GM19193 (cell line): ENCODE results near the gene CFAP57.

Source experiments
- POLR2A ChIP-seq: IDR thresholded peaks from 4 replicates; pipeline ENCODE4 v1.6.1; 2011; ENCODE audit not compliant: insufficient read depth, insufficient read length; ENCODE audit errors: extremely low read depth

CFAP57 gene

GRCh38 chr1:43255438-43256210 lies 83.5 kb downstream of the CFAP57 start:
- TF ChIP-seq POLR2A = no peak

- no peak for TF ChIP-seq POLR2A
Observed at GRCh38 chr1:43256675-43257570, 84.8 kb downstream of the CFAP57 start.

GRCh38 chr1:43258370-43258769 lies 86.2 kb downstream of the CFAP57 start:
- no peak for TF ChIP-seq POLR2A

- no peak for TF ChIP-seq POLR2A
Observed at GRCh38 chr1:43265431-43265830, 93.3 kb downstream of the CFAP57 start.

- TF ChIP-seq POLR2A = no peak
Observed at GRCh38 chr1:43266881-43267280, 94.8 kb downstream of the CFAP57 start.

- TF ChIP-seq POLR2A = no peak
Observed at GRCh38 chr1:43267291-43267805, 95.2 kb downstream of the CFAP57 start.

- no peak for TF ChIP-seq POLR2A
Observed at GRCh38 chr1:43267818-43268425, 95.8 kb downstream of the CFAP57 start.

GRCh38 chr1:43269627-43270375 lies 97.7 kb downstream of the CFAP57 start, which contains the start of gene TMEM125:
TMEM125 (plus strand) TSS chr1:43269983; CDS start chr1:43272723, 2,740 bp downstream.
- no peak for TF ChIP-seq POLR2A

GRCh38 chr1:43270421-43271095 lies 98.4 kb downstream of the CFAP57 start:
- TF ChIP-seq POLR2A = no peak

GRCh38 chr1:43271186-43272118 lies 99.3 kb downstream of the CFAP57 start:
- TF ChIP-seq POLR2A = no peak

GRCh38 chr1:43272161-43272560 lies 100.0 kb downstream of the CFAP57 start:
- no peak for TF ChIP-seq POLR2A

- TF ChIP-seq POLR2A = no peak
Observed at GRCh38 chr1:43272576-43273571, 100.7 kb downstream of the CFAP57 start.

GRCh38 chr1:43273708-43274107 lies 101.6 kb downstream of the CFAP57 start:
- no peak for TF ChIP-seq POLR2A
